ENCODE results near the gene APBA2. TPM values are rescaled to one million over a fixed set of nuclear protein-coding genes. Genes with fewer than 3 reads are reported as not detected.
A peak's percentile ranks its signal among the peaks of the same experiment; 100 is the strongest.

The APBA2 gene
- total and polyA plus RNA-seq, 2 donors from 2014 or later = 1.0 to 6.1 TPM

DNA sequence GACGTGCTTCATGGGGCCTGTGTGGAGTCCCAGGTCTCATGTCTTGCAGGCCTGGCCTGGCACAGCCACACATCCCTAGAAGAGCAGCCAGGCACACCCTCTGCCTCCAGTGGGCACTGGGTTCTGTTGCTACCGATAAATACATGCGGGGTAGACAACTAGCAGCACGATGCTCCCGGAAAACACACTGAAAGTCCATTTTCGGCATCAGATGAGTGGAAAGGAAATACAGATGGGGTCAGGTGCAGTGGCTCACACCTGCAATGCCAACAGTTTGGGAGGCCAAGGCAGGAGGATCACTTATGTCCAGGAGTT is 218.7 kb downstream of the APBA2 start:
- DNase-seq (no peak), FAIRE-seq (no peak)
- no peaks in the 10 kb centered on the region for H3K9me3 ChIP-seq (ENCODE audit: control insufficient read depth in 2 of 3, insufficient read depth in 1 of 3, low read length in 3 of 3)

DNA sequence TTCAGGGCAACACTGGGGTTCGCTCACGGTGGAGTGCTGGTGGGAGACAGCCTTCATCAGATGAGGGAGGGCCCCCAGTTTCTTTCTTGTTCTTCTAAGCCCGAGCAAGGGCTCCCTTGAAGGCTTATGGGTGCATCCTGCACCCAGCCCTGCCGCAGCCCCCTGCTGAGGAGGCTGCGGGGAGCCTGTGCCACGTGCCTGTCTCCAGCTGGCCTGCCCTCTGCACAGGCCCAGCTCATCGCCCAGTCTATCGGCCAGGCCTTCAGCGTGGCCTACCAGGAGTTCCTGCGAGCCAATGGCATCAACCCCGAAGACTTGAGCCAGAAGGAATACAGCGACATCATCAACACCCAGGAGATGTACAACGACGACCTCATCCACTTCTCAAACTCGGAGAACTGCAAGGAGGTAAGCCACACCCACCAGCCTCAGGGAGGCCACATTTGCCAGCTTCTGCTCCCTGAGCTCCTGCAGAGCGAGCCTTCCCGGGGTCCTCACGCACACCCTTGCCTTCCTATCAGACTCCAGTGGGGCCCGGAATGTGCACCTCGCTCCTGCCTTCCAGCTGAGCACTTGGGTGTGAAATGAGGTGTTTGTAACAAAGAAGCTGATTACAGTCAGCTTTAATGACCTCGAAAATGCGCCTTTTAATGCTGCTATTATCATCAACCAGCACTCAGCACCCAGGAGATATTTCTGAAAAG is 219.5 kb downstream of the APBA2 start:
- Histone ChIP-seq H3K27ac (ENCODE audit: low read depth in 2 of 2, low read length in 2 of 2) (no peak overlapping the region), H3K27me3 (ENCODE audit: control insufficient read depth, insufficient read depth, low read length) (no peaks in the 10 kb centered on the region), H3K4me1 (ENCODE audit: control insufficient read depth in 2 of 3, insufficient read depth in 2 of 3, low read depth in 1 of 3, low read length in 3 of 3) (no peaks in the 10 kb centered on the region), H3K4me3 (ENCODE audit: low read length in 3 of 3) (no peak overlapping the region), H3K9me3 (ENCODE audit: control insufficient read depth in 2 of 3, insufficient read depth in 1 of 3, low read length in 3 of 3) (no peaks in the 10 kb centered on the region), H3K36me3 (ENCODE audit: control insufficient read depth in 2 of 3, insufficient read depth in 3 of 3, low read length in 3 of 3) (no peaks in the 10 kb centered on the region), H3K9ac (ENCODE audit: low read length in 3 of 3) (no peak overlapping the region)
- intact Hi-C loops (cut with DNase I) = no loop called here
- DNase-seq = peak in 2 of 5 donors; percentile 23 to 30
- FAIRE-seq = no peak
- no peak for TF ChIP-seq CTCF (IDR thresholded peaks at IDR 0.05; ENCODE audit: borderline replicate concordance, extremely low read depth, insufficient read depth)

More for the DNA sequence above, 218.7 kb downstream of the APBA2 start:
- no peak overlapping the region for H3K27ac ChIP-seq (ENCODE audit: low read depth in 2 of 2, low read length in 2 of 2)
- no peak overlapping the region for H3K4me3 ChIP-seq (ENCODE audit: low read length in 3 of 3)
- H3K4me1 ChIP-seq (ENCODE audit: control insufficient read depth in 2 of 3, insufficient read depth in 2 of 3, low read depth in 1 of 3, low read length in 3 of 3) = no peaks in the 10 kb centered on the region
- H3K9ac ChIP-seq (ENCODE audit: low read length in 3 of 3) = no peak overlapping the region
- H3K27me3 ChIP-seq (ENCODE audit: control insufficient read depth, insufficient read depth, low read length) = no peaks in the 10 kb centered on the region
- no peaks in the 10 kb centered on the region for H3K36me3 ChIP-seq (ENCODE audit: control insufficient read depth in 2 of 3, insufficient read depth in 3 of 3, low read length in 3 of 3)
- intact Hi-C loops (cut with DNase I) = no loop called here
- no peak for TF ChIP-seq CTCF (IDR thresholded peaks at IDR 0.05; ENCODE audit: borderline replicate concordance, extremely low read depth, insufficient read depth)

- Histone ChIP-seq H3K27me3 (ENCODE audit: control insufficient read depth, insufficient read depth, low read length) (no peaks in the 10 kb centered on the region), H3K9me3 (ENCODE audit: control insufficient read depth in 2 of 3, insufficient read depth in 1 of 3, low read length in 3 of 3) (no peaks in the 10 kb centered on the region), H3K4me3 (ENCODE audit: low read length in 3 of 3) (no peak overlapping the region), H3K9ac (ENCODE audit: low read length in 3 of 3) (no peak overlapping the region), H3K4me1 (ENCODE audit: control insufficient read depth in 2 of 3, insufficient read depth in 2 of 3, low read depth in 1 of 3, low read length in 3 of 3) (no peaks in the 10 kb centered on the region), H3K27ac (ENCODE audit: low read depth in 2 of 2, low read length in 2 of 2) (no peak overlapping the region), H3K36me3 (ENCODE audit: control insufficient read depth in 2 of 3, insufficient read depth in 3 of 3, low read length in 3 of 3) (no peaks in the 10 kb centered on the region)
- intact Hi-C loops (cut with DNase I) = no loop called here
- DNase-seq = peak in 1 of 5 donors; percentile 30
- no peak for TF ChIP-seq CTCF (IDR thresholded peaks at IDR 0.05; ENCODE audit: borderline replicate concordance, extremely low read depth, insufficient read depth)
- FAIRE-seq = no peak
Measured at GRCh38 chr15:29106116-29106515, 220.3 kb downstream of the APBA2 start.
